Vagina (tissue), 2 donors: Measurements from ENCODE around the gene SORCS1.

Source experiments
- CTCF ChIP-seq, 3 experiments: fragments of 450-650 bp in 2 of 3; fragments of 200-600 bp in 1 of 3; sonication (generic) in 1 of 3; IDR thresholded peaks; one replicate each; pipeline ENCODE4 v1.5.1; 2017 to 2019; ENCODE audit warnings: antibody characterized with exemption in 3 of 3, mild to moderate bottlenecking in 2 of 3, moderate library complexity in 2 of 3
- POLR2A ChIP-seq, 2 donors: fragments of 450-650 bp; IDR thresholded peaks; one replicate each; pipeline ENCODE4 v1.6.1; 2017; ENCODE audit warnings: antibody characterized with exemption in 2 of 2, mild to moderate bottlenecking in 2 of 2, moderate library complexity in 2 of 2

- TF ChIP-seq CTCF (IDR thresholded peaks at IDR 0.05) (no peak), POLR2A (IDR thresholded peaks at IDR 0.05) (no peak)
These were observed 430.3 kb downstream of the SORCS1 start for GRCh38 chr10:106734220-106734619.
